PC-3 (cell line): Measurements from ENCODE around the gene RPS6KA3. TPM values are rescaled to one million over a fixed set of nuclear protein-coding genes. Genes with fewer than 3 reads are reported as not detected.

Experiments used
- ATAC-seq: fragments of 200-7000 bp; cut with Tn5 transposase; 2 replicates; pipeline ENCODE4 v1.9.1; 2020; ENCODE audit warnings: mild to moderate bottlenecking, moderate library complexity
- BruUV-seq: library from RNA; stranded (reverse); fragments of 400-500 nt; replicated peaks from 2 replicates; lab custom pipeline; 2021; lab: Mats Ljungman, UMichigan
- CTCF ChIA-PET: fragments of 300-600 bp; sonication (Branson Sonifier 250); formaldehyde crosslinking; loops from one replicate; lab custom pipeline; 2022; ENCODE audit warnings: antibody characterized with exemption; lab: Charles Lee
- POLR2A ChIA-PET: fragments of 300-600 bp; sonication (Branson Sonifier 250); formaldehyde crosslinking; loops from one replicate; lab custom pipeline; 2022; ENCODE audit warnings: antibody characterized with exemption; ENCODE audit not compliant: unreplicated experiment; lab: Charles Lee
- DNase-seq: peaks from one replicate; pipeline ENCODE4 v3.0.0-alpha.2; 2015
- H2AFZ ChIP-seq: fragments of 300-600 bp; sonication (generic); 2 replicates; pipeline ENCODE4 v1.6.0; 2016; ENCODE audit warnings: antibody characterized with exemption, low read length
- H3F3A ChIP-seq: fragments of 300-600 bp; sonication (generic); one replicate; pipeline ENCODE4 v1.6.0; 2017; ENCODE audit warnings: antibody characterized with exemption, low read length, control low read depth, mild to moderate bottlenecking; ENCODE audit not compliant: unreplicated experiment
- H3K27ac ChIP-seq: fragments of 300-600 bp; sonication (generic); 2 replicates; pipeline ENCODE4 v1.5.1; 2016; ENCODE audit warnings: mild to moderate bottlenecking, low read length
- H3K27me3 ChIP-seq: fragments of 300-600 bp; sonication (generic); 2 replicates; pipeline ENCODE4 v1.6.1; 2016; ENCODE audit warnings: low read length, mixed read lengths
- H3K36me3 ChIP-seq: fragments of 300-600 bp; sonication (generic); 2 replicates; pipeline ENCODE4 v1.6.1; 2016; ENCODE audit warnings: low read depth, mixed run types, low read length, mixed read lengths
- H3K4me1 ChIP-seq: fragments of 300-600 bp; sonication (generic); 2 replicates; pipeline ENCODE4 v1.5.1; 2016; ENCODE audit warnings: low read length; ENCODE audit not compliant: insufficient read depth
- H3K4me2 ChIP-seq: fragments of 300-600 bp; sonication (generic); 2 replicates; pipeline ENCODE4 v1.6.0; 2016; ENCODE audit warnings: low read length
- H3K4me3 ChIP-seq: fragments of 300-600 bp; sonication (generic); 2 replicates; pipeline ENCODE4 v1.5.1; 2016; ENCODE audit warnings: mild to moderate bottlenecking, low read length, mixed read lengths
- H3K79me2 ChIP-seq: fragments of 300-600 bp; sonication (generic); 2 replicates; pipeline ENCODE4 v1.6.1; 2017; ENCODE audit warnings: low read length, mixed read lengths
- H3K9ac ChIP-seq: fragments of 300-600 bp; sonication (generic); 2 replicates; pipeline ENCODE4 v1.6.0; 2016; ENCODE audit warnings: mild to moderate bottlenecking, low read length
- H3K9me2 ChIP-seq: fragments of 300-600 bp; sonication (generic); replicated peaks from 2 replicates; pipeline ENCODE4 v1.6.1; 2016; ENCODE audit warnings: mixed run types, low read length, mixed read lengths
- H3K9me3 ChIP-seq: fragments of 300-600 bp; sonication (generic); 2 replicates; pipeline ENCODE4 v1.6.1; 2016; ENCODE audit warnings: low read length, mixed read lengths
- H4K20me1 ChIP-seq: fragments of 300-600 bp; sonication (generic); 2 replicates; pipeline ENCODE4 v1.6.1; 2016; ENCODE audit warnings: low read length, mixed read lengths
- CTCF ChIP-seq: fragments of 300-600 bp; sonication (generic); conservative IDR thresholded peaks from 2 replicates; pipeline ENCODE4 v1.5.1; 2017; ENCODE audit warnings: antibody characterized with exemption, low read depth, mild to moderate bottlenecking, low read length
- EZH2 ChIP-seq: fragments of 300-600 bp; sonication (generic); IDR thresholded peaks from one replicate; pipeline ENCODE4 v1.6.1; 2017; ENCODE audit warnings: antibody characterized with exemption, mild to moderate bottlenecking, low read length; ENCODE audit not compliant: unreplicated experiment
- EZH2phosphoT487 ChIP-seq: fragments of 300-600 bp; sonication (generic); IDR thresholded peaks from 2 replicates; pipeline ENCODE4 v1.6.1; 2018; ENCODE audit warnings: mild to moderate bottlenecking, antibody characterized with exemption, low read length, borderline replicate concordance
- intact Hi-C: fragments of 100-400 bp; cut with micrococcal nuclease; formaldehyde crosslinking; loops from 2 replicates; pipeline ENCODE4 v1.9.0; 2023
- total RNA-seq: library from RNA; depleted of rRNA; stranded (reverse); fragments of >200 nt; gene quantifications from 2 replicates; pipeline ENCODE4 v1.2.3, GENCODE V29; 2014

RPS6KA3 gene
- total RNA-seq, 1 experiment from 2014 or later, result 22.8 TPM

- H4K20me1 ChIP-seq, result no peaks in the 10 kb centered on the region
- no peak for DNase-seq
- no peaks in the 10 kb centered on the region for H3K36me3 ChIP-seq
- no peak overlapping the region for H3K27ac ChIP-seq
- no peak for ATAC-seq
- ChIA-PET CTCF (no interaction called here), POLR2A (no interaction called here)
- intact Hi-C loops, result no loop called here
- no peak overlapping the region for H3K9ac ChIP-seq
- H3F3A ChIP-seq, result no peaks in the 10 kb centered on the region
- no TSS peak for BruUV-seq
- no peaks in the 10 kb centered on the region for H3K4me1 ChIP-seq
- H3K4me2 ChIP-seq, result no peak overlapping the region
- H3K9me2 ChIP-seq, result no peaks in the 10 kb centered on the region
- H3K4me3 ChIP-seq, result no peak overlapping the region
- H3K27me3 ChIP-seq, result no peaks in the 10 kb centered on the region
- no peak overlapping the region for H2AFZ ChIP-seq
- no peaks in the 10 kb centered on the region for H3K9me3 ChIP-seq
- TF ChIP-seq EZH2phosphoT487, result no peak
- H3K79me2 ChIP-seq, result no peaks in the 10 kb centered on the region
Measured at GRCh38 chrX:20313899-20314298, 47.2 kb upstream of the RPS6KA3 start.

- ChIA-PET POLR2A (no interaction called here), CTCF (no interaction called here)
- BruUV-seq, result no TSS peak
- Histone ChIP-seq H3K4me2 (no peak overlapping the region), H3K9me3 (no peaks in the 10 kb centered on the region), H3K4me1 (no peaks in the 10 kb centered on the region), H3K4me3 (no peak overlapping the region), H3K79me2 (no peaks in the 10 kb centered on the region), H3K27me3 (no peaks in the 10 kb centered on the region), H2AFZ (no peak overlapping the region), H3K9me2 (no peaks in the 10 kb centered on the region), H4K20me1 (no peaks in the 10 kb centered on the region), H3K27ac (no peak overlapping the region), H3K36me3 (no peaks in the 10 kb centered on the region), H3F3A (no peaks in the 10 kb centered on the region), H3K9ac (no peak overlapping the region)
- no peak for DNase-seq
- no peak for ATAC-seq
- intact Hi-C loops, result no loop called here
- no peak for TF ChIP-seq CTCF
- TF ChIP-seq EZH2phosphoT487, result no peak
- TF ChIP-seq EZH2, result no peak
Measured at GRCh38 chrX:20312018-20312417, 45.3 kb upstream of the RPS6KA3 start.

GRCh38 chrX:20311505-20311904, 44.8 kb upstream of the RPS6KA3 start:
- DNase-seq (no peak), ATAC-seq (no peak)
- Histone ChIP-seq H3K79me2 (no peaks in the 10 kb centered on the region), H2AFZ (no peak overlapping the region), H3K27ac (no peak overlapping the region), H3K4me3 (no peak overlapping the region), H3K9ac (no peak overlapping the region), H4K20me1 (no peaks in the 10 kb centered on the region), H3K36me3 (no peaks in the 10 kb centered on the region), H3F3A (no peaks in the 10 kb centered on the region), H3K9me2 (no peaks in the 10 kb centered on the region), H3K27me3 (no peaks in the 10 kb centered on the region), H3K4me1 (no peaks in the 10 kb centered on the region), H3K4me2 (no peak overlapping the region), H3K9me3 (no peaks in the 10 kb centered on the region)
- no TSS peak for BruUV-seq
- intact Hi-C loops, result no loop called here
- TF ChIP-seq CTCF (no peak), EZH2phosphoT487 (no peak), EZH2 (no peak)
- ChIA-PET POLR2A (no interaction called here), CTCF (no interaction called here)
